HG02623 (cell line): ENCODE results near the gene MTG1.
"Not testable (repeated sequence)": the region's sequence is repeated elsewhere in the genome, so short reads cannot be mapped to it uniquely, and the experiment has no call there.

ENCODE experiments used
- ATAC-seq: cut with Tn5 transposase; IDR thresholded peaks from one replicate; pipeline ENCODE4 v1.9.1; 2021; ENCODE audit warnings: moderate library complexity; ENCODE audit not compliant: unreplicated experiment

MTG1 gene

DNA sequence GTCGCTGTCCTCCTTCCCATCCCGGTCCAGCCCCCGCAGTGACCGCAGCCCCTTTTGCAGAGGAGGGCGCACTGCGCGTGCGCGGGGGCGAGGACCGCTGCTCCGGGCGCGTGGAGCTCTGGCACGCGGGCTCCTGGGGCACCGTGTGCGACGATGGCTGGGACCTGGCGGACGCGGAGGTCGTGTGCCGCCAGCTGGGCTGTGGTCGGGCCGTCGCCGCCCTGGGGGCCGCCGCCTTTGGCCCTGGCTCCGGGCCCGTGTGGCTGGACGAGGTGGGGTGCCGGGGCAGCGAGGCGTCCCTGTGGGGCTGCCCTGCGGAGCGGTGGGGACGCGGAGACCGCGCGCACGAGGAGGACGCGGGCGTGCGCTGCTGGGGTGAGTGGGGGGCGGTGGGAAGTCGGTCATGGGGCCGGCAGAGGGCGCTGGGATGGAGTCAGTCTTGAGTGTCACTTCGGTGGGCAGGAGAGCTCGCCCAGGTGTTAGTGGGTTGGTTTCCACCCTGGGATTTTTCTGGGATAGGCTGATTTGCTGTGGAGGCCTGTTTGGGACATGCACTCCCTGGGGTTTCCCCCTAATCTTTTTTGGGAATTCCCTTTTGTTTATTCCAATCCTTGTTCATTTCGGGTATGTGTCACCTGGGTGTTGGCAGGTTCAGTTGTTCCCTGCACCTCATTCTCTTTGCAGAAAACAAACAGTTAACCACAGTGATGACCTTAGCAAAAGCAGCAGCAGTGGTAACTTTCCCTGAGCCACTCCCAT is 71.4 kb downstream of the MTG1 start:
- ATAC-seq, result no peak

DNA sequence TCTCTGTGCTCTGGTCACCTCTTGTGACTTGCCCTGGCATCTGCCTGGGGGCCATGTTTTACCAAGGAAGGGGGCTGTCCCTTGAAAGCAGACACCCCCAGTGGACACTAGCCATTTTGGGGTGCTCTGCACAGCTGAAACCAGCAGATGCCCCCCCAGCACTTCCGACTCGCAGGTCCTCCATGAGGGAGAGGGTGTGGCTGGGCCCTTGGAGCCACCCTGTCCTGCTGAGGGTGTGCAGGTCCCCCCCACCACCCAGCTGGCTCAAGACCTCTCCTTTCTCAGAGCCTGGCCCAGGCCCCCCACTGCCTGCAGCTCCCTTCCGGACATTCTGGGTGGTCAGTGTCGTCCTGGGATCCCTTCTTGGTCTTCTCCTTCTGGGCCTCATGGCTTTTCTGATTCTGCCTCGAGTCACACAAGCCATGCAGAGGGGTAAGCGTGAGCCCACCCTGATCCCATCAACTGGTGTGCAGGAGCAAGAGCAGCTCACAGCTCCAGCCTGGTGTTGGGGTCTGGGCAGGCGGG is 72.1 kb downstream of the MTG1 start:
- no peak for ATAC-seq

DNA sequence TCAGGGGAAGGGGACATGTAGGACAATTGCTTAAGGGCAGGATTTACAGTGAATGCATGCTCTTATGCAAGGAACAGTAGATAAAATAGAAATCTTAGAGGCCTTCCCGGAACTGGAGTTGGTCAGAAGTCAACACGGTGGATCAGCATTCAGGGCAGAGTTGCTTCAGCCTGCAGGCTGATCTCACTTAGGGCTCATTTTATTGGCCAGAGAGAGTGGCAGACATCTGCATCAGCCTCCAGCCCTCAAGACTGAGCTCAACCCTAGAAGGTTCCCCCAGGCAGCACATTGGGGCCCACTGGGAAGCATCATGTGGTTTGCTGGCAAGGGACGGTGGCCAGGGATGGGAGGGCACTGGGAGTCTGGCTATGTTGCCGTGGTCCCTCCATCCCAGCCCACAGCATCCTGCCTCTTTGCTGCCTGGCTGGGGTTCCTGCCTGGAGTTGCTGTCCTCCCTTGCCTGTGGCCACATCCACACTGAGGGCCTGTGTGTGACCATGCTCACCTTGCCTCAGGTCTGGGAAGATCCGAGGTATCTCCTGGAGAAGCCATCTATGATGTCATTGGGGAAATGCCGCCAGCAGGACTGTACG is 72.8 kb downstream of the MTG1 start:
- ATAC-seq, result no peak

DNA sequence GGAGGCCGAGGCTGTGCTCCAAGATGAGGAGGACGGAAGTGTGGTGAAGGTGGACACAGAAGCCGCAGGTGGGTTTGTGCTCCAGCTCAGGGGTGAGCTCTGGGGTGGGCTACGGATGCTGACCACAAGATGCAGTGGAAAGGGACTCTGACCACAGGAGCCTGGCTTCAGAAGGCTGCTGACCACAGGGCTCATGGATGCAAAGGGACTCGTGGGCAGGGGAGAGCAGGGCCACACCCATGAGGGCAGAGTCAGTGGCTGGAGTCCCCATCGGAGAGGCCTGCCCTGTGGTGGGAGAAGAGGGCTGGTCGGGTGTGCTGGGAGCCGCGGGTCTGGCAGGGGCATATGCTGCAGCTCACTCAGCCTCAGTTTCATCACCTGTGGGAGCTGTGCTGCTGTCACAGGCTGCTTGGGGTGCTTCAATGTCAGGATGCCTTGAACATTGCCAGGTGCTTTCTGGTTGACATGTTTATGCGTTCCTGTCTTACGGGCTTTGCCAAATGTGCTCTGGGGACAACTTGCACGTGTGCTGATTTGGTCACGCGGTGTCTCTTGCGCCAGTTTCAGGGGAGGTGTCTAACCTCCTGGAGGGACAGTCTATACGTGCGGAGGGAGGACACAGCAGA is 73.4 kb downstream of the MTG1 start:
- ATAC-seq, result no peak

DNA sequence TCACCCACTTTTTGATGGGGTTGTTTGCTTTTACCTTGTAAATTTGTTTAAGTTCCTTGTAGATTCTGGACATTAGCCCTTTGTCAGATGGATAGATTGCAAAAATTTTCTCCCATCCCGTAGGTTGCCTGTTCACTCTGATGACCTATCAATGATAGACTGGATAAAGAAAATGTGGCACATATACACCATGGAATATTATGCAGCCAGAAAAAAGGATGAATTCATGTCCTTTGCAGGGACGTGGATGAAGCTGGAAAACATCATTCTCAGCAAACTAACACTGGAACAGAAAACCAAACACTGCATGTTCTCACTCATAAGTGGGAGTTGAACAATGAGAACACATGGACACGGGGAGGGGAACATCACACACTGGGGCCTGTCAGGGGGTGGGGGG is 75.2 kb downstream of the MTG1 start:
- ATAC-seq, result not testable (repeated sequence)

DNA sequence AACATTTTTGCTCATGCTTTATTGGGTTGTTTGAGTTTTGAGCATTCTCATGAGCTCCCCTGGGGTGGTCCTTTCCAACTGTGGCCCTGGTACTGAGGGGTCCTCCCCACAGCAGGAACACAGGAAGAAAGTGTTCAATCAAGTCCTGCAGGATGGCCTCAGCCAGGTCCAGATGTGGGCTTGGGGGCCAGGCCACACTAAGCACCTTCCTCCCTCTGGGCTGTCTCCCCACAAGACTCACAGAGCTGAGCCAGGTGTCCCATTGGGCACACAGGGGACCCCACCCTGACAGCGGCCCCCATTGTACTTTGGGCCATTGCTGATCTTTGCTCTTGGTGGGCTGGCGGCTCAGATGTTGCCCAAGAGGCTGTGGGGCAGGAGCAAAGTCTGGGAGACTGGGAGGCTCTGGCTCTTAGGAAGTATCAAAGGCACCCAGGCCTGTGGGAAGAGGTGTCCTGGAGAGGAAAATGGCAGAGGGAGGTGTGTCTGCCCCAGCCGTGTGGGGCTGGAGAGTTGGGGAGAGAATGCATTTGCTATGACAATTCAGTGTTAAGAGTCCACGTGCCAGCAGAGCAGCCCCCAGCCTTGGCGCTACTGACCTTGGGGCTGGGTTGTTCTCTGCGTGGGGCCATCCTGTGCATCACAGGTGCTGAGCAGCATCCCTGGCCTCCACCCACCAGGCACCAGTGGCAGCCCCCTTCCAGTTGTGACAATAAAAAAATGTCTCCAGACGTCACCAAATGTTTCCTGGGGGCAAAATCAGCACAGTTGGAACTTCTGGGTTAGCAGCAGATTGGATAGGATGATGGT is 77.5 kb downstream of the MTG1 start:
- no peak for ATAC-seq
